ENCODE results near the gene CGB8. TPM values are rescaled to one million over a fixed set of nuclear protein-coding genes. Genes with fewer than 3 reads are reported as not detected.

CGB8 gene
- total RNA-seq, 1 experiment from 2014 or later = 0.34 TPM

- TF ChIP-seq, protein P1, sequence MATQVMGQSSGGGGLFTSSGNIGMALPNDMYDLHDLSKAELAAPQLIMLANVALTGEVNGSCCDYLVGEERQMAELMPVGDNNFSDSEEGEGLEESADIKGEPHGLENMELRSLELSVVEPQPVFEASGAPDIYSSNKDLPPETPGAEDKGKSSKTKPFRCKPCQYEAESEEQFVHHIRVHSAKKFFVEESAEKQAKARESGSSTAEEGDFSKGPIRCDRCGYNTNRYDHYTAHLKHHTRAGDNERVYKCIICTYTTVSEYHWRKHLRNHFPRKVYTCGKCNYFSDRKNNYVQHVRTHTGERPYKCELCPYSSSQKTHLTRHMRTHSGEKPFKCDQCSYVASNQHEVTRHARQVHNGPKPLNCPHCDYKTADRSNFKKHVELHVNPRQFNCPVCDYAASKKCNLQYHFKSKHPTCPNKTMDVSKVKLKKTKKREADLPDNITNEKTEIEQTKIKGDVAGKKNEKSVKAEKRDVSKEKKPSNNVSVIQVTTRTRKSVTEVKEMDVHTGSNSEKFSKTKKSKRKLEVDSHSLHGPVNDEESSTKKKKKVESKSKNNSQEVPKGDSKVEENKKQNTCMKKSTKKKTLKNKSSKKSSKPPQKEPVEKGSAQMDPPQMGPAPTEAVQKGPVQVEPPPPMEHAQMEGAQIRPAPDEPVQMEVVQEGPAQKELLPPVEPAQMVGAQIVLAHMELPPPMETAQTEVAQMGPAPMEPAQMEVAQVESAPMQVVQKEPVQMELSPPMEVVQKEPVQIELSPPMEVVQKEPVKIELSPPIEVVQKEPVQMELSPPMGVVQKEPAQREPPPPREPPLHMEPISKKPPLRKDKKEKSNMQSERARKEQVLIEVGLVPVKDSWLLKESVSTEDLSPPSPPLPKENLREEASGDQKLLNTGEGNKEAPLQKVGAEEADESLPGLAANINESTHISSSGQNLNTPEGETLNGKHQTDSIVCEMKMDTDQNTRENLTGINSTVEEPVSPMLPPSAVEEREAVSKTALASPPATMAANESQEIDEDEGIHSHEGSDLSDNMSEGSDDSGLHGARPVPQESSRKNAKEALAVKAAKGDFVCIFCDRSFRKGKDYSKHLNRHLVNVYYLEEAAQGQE (IDR thresholded peaks at IDR 0.05; ENCODE audit: low read depth) = no peak
- no peak for TF ChIP-seq FOSL1 (IDR thresholded peaks at IDR 0.05; ENCODE audit: low read depth)
- no peak for TF ChIP-seq YY1 (IDR thresholded peaks at IDR 0.05; ENCODE audit: extremely low read depth, insufficient replicate concordance, low read depth, low read length)
- TF ChIP-seq ZNF274 (IDR thresholded peaks at IDR 0.05; ENCODE audit: low read depth, low read length) = no peak
- TF ChIP-seq, protein P2, sequence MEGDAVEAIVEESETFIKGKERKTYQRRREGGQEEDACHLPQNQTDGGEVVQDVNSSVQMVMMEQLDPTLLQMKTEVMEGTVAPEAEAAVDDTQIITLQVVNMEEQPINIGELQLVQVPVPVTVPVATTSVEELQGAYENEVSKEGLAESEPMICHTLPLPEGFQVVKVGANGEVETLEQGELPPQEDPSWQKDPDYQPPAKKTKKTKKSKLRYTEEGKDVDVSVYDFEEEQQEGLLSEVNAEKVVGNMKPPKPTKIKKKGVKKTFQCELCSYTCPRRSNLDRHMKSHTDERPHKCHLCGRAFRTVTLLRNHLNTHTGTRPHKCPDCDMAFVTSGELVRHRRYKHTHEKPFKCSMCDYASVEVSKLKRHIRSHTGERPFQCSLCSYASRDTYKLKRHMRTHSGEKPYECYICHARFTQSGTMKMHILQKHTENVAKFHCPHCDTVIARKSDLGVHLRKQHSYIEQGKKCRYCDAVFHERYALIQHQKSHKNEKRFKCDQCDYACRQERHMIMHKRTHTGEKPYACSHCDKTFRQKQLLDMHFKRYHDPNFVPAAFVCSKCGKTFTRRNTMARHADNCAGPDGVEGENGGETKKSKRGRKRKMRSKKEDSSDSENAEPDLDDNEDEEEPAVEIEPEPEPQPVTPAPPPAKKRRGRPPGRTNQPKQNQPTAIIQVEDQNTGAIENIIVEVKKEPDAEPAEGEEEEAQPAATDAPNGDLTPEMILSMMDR (IDR thresholded peaks at IDR 0.05 in 2 of 3, conservative IDR thresholded peaks at IDR 0.05 in 1 of 3; ENCODE audit: borderline replicate concordance in 1 of 3, insufficient read depth in 1 of 3, low read depth in 2 of 3, low read length in 2 of 3) = no peak
- no peak for TF ChIP-seq ELF1 (IDR thresholded peaks at IDR 0.05; ENCODE audit: borderline replicate concordance, low read depth)
These were observed 28.6 kb downstream of the CGB8 start (continued) for GRCh38 chr19:49020342-49020741.
